Left cardiac atrium (tissue), 4 donors: Measurements from ENCODE around the gene GATA5. TPM values are rescaled to one million over a fixed set of nuclear protein-coding genes. Genes with fewer than 3 reads are reported as not detected.
A peak's percentile ranks its signal among the peaks of the same experiment; 100 is the strongest.

Source experiments
- ATAC-seq, 2 donors: fragments of 200-7000 bp; cut with Tn5 transposase; one replicate each; pipeline ENCODE4 v1.9.1; 2020; ENCODE audit warnings: mild to moderate bottlenecking in 2 of 2, moderate library complexity in 2 of 2
- DNase-seq: peaks from one replicate; pipeline ENCODE4 v3.0.0-alpha.2; 2020
- intact Hi-C, 2 donors: fragments of 100-400 bp; cut with DNase I; formaldehyde crosslinking; loops; one replicate each; pipeline versions ENCODE4 v1.14.1 to v1.15.1; 2022 to 2023
- total RNA-seq, 2 donors: library from RNA; stranded (reverse); fragmentation: NEBNext Ultra II Directional; extraction: Animal tissue kit (Norgen Biotek cat#: 25700); gene quantifications; one replicate each; pipeline ENCODE4 v1.2.1, GENCODE V29; 2021
- donor health status: DM: no; HTN: yes; CAD: no.
- donor health status: DM: no; HTN: yes; CAD: no; lungs with severe emphysema.
- donor health status: DM: yes; HTN: yes; CAD: no.
- donor health status: Dilated cardiomyopathy.

GATA5 gene
- total RNA-seq, 2 donors from 2014 or later = 4.3 to 9.3 TPM

- DNase-seq (no peak), ATAC-seq (no peak)
- intact Hi-C loops = loop anchor here in 1 of 2 donors (5.0 kb wide), 1 partner anchor 182 kb away; no protein-coding TSS in a partner anchor
Observed at GRCh38 chr20:62479656-62480055, 3.9 kb upstream of the GATA5 start.

DNA sequence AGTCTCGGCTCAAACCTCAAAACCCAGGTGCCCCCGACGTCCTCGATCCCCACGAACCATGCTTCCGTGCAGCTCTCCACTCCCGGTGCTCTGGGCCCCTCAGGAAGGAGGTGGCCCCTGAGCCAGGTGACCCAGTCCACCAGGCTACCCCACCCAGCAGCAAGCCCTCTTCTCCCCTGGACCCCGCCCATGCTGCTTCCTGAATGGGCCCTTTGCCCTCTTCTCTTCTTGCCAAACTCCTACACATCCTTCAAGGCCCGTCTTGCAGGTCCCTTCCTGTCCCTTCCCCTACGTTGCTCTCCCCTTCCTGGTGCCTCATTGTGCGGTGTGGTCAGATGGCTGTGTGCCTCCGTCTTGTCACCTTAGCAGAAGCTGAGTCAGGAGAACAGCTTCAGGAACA is 3.4 kb upstream of the GATA5 start:
- intact Hi-C loops = no loop called here
- ATAC-seq (no peak), DNase-seq (no peak)

DNA sequence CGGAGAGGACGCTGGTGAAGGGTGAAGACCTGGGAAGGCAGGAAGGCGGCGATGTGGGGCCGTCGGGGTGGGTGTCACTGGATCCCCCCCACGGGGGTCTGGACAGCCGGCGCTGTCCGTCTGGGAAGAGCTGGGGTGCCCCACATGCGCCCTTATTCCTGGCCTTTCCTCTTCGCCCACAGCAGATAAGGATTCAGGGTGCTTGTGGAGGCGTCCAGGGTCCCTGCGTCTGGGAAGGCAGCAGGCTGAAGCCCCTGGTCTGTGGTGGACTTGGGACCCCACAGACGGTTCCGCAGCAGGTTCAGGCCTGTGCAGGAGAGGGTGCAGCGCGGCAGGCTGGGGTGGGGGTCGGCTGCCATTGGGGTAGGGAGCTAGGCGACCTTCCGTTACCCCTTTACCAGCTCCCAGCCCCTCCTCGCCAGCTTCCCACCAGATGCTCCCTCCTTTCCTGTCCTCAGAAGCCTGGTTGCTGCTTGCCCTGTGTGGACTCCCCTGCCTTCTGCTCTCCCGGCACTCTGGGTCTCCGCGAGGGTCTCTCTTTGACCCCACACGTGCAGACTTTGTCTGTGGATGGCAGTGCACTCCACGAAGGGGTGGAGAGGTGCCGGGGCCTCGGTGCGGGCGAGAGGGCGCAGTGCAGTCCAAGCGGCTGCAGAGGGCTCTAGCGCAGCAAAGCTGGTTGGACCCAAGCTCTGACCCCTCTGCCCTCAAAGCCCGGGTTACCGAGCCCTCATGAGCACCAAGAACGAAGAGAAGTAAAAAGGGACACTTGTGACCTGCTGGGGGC is 2.1 kb upstream of the GATA5 start:
- ATAC-seq (peak in 1 of 2 donors; percentile 4), DNase-seq (no peak)
- intact Hi-C loops = no loop called here

GRCh38 chr20:62476056-62476838 is 452 bp upstream of the GATA5 start:
- DNase-seq (peak; percentile 76), ATAC-seq (peak; percentile 70 to 77)
- intact Hi-C loops = no loop called here

DNA sequence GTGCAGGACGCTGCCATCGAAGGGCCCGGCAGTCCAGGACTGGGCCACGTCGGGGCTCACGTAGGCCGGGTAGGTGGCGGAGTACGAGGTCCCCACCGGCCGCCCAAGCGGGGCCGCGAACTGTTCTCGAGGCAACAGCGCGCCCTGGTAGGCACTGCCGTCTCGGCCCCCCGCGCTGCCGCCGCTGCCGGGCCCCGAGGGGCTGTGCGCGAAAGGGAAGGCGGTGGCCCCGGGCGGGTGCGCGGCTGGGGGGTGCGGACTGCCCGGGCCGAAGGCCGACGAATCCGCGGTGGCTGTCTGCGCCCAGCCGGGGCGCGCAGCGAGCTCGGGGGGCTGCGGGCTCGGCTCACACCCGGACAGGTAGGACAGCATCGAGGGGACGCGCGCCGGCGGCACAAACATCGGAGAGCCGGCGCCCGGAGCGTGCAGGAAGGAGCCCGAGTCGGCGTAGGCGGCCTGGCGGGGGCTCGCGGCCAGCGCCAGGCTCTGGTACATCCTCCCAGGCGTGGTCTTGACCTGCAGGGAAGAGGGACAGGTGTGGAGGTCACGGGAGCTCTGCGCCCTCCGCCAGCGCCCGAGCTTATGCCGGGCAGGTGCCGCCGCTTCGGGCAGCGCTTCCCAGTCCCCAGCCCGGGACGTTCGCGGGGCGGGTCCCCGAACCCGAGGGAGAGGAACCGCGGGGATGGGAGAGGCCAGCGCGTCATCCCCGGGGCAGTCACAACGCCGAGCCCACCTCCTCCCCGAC is 596 bp downstream of the GATA5 start:
- ATAC-seq (peak in 1 of 2 donors; percentile 2), DNase-seq (no peak)
- intact Hi-C loops = no loop called here

DNA sequence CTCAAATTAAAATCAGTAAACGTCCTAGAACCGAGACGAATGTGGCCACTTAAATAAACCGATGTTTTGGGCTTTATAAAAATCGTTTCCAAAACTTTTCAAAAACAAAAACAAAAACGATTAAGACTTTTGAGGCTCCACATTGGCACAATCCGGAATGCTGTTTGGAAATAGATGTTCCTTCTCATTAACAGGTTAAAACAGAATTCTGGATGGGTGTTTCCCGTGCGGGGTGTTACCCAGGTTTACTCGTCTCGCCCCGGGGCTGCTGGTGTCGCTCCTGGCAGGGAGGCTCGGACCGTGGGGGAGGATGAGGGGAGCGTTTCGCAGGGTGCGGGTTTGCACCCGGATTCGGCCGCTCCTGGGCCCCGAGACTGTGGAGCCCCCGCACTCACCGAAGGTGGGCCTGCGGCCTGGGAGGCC is 1.2 kb downstream of the GATA5 start:
- DNase-seq (no peak), ATAC-seq (no peak)
- intact Hi-C loops = no loop called here

- DNase-seq (no peak), ATAC-seq (peak in 1 of 2 donors; percentile 4)
- intact Hi-C loops = no loop called here
Observed at GRCh38 chr20:62473717-62474603, 1.8 kb downstream of the GATA5 start.

- intact Hi-C loops = no loop called here
- no peak for DNase-seq
Observed at GRCh38 chr20:62472941-62473585, 2.7 kb downstream of the GATA5 start.

GRCh38 chr20:62472138-62472940 is 3.5 kb downstream of the GATA5 start:
- no peak for DNase-seq
- intact Hi-C loops = no loop called here
- ATAC-seq = no peak

More at GRCh38 chr20:62472941-62473585, 2.7 kb downstream of the GATA5 start:
- no peak for ATAC-seq

- intact Hi-C loops = no loop called here
- ATAC-seq = no peak
- DNase-seq = no peak
Observed at GRCh38 chr20:62470459-62470858, 5.3 kb downstream of the GATA5 start.

DNA sequence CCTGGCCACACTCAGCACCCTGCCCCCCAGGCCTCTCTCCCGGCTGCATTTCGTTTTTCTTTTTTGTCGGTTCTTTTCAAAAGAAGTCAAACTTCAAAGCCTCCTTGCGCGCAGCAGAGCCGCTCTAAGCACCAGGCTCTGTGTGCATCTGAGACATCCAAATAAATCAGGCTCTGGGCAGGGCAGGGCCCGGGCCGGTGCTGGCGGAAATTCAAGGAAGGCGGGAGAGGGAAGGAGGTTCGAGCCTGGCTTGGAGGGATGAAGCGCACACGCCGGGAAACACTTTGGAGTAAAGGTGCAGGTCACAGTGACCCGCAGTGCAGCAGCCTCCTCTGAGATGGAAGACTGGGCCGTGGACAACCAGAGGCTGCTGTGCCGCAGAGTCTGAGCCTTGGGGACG is 5.8 kb downstream of the GATA5 start:
- no peak for ATAC-seq
- DNase-seq = no peak
- intact Hi-C loops = no loop called here

DNA sequence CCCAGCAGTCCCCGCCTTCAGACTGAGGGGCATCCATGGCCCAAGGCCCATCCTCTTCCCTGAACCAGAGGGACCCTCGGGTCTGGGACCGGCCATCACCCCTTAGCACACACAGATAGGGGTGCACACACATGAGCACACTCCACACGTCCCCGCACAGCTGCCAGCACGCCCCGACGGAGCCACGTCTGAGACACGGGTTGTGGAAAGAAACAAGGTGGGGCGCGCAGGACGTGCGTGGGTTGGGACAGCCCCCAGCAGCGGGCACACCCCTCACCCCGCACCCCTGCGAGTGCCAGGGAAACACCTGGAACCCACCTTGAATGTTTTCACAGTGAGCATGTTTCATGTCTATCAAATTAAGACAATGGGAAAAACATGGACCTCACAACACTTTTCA is 6.4 kb downstream of the GATA5 start:
- DNase-seq = no peak
- intact Hi-C loops = no loop called here
- ATAC-seq = no peak

DNA sequence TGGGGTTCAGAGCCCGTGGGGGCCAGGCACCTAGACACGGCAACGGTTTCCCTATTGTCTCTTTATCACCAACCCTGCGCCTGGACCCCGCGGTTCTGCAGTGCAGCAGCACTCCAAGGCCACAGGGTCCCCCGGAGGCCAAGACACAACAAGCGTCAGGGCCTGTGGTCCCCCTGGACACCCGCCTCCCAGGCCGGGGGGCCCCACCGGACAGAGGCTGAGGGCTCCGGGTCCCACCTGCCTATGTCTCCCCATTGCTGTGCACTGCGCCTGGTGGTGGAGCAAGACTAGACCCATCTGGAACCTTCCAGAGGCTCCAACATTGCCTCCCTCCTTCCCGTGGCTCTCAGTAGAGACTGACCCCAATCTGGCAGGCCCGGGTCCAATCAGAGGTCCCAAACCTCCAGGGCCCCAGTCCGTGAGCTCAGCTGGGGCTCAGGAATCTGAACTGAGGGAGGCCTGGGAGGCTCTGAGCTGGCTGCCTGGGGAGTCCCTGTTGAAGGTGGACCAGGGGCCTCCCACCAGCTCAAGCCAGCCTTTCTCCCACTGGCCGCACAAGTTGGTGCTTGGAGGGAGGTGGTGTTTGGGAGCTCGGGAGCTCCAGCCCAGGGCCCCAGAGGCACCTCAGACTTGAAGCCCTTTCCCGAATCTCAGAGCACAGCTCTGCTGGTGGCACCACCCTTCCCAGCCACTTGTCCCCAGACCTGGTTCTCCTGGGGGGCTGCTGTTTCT is 8.8 kb downstream of the GATA5 start:
- DNase-seq (no peak), ATAC-seq (no peak)
- intact Hi-C loops = no loop called here

- intact Hi-C loops = no loop called here
- no peak for DNase-seq
- ATAC-seq = no peak
Observed at GRCh38 chr20:62466072-62466760, 9.6 kb downstream of the GATA5 start.

- intact Hi-C loops = no loop called here
- ATAC-seq (no peak), DNase-seq (no peak)
Observed at GRCh38 chr20:62464990-62465389, 10.8 kb downstream of the GATA5 start.

- intact Hi-C loops = no loop called here
- ATAC-seq = no peak
- DNase-seq = no peak
Observed at GRCh38 chr20:62464425-62464770, 11.4 kb downstream of the GATA5 start.
